ENCODE measurements around the gene MED16. TPM values are rescaled to one million over a fixed set of nuclear protein-coding genes. Genes with fewer than 3 reads are reported as not detected.

The MED16 gene
- total RNA-seq, 4 donors from 2014 or later: 41.7 to 62.3 (median 45.5) TPM

- intact Hi-C loops (cut with DNase I; ENCODE audit: low total_unique reads): no loop called here
- H3K4me3 ChIP-seq (ENCODE audit: low read depth, poor library complexity, severe bottlenecking): no peak overlapping the region
- 19 to 29% methylated on average over 38 to 41 of the region's 48 CpGs for WGBS, 2 donors
- TF ChIP-seq CTCF (IDR thresholded peaks at IDR 0.05) (no peak), POLR2A (IDR thresholded peaks at IDR 0.05) (no peak)
- peak; percentile 69 to 94 for DNase-seq (ENCODE audit: low spot score in 2 of 2)
Measured at GRCh38 chr19:862581-863314, 30.2 kb downstream of the MED16 start.

- no peak overlapping the region for H3K4me3 ChIP-seq (ENCODE audit: low read depth, poor library complexity, severe bottlenecking)
- intact Hi-C loops (cut with DNase I; ENCODE audit: low total_unique reads): loop anchor here (1.0 kb wide), 1 partner anchor 29 kb away; no protein-coding TSS in a partner anchor
- no peak for DNase-seq (ENCODE audit: low spot score in 2 of 2)
- 17 to 18% methylated on average over 27 to 56 of the region's 60 CpGs for WGBS, 2 donors
- no peak for TF ChIP-seq CTCF (IDR thresholded peaks at IDR 0.05)
Measured at GRCh38 chr19:861756-862580, 31.0 kb downstream of the MED16 start.

GRCh38 chr19:861141-861755, 31.7 kb downstream of the MED16 start:
- intact Hi-C loops (cut with DNase I; ENCODE audit: low total_unique reads): loop anchor here (1.0 kb wide), 1 partner anchor 28 kb away; no protein-coding TSS in a partner anchor
- no peak for DNase-seq (ENCODE audit: low spot score in 2 of 2)
- H3K4me3 ChIP-seq (ENCODE audit: low read depth, poor library complexity, severe bottlenecking): no peak overlapping the region

GRCh38 chr19:858868-859843, 33.8 kb downstream of the MED16 start, which contains the start of gene CFD:
CFD (plus strand) TSS chr19:859664; CDS start chr19:859690, 26 bp downstream.
- peak; percentile 73 to 96 for DNase-seq (ENCODE audit: low spot score in 2 of 2)
- whole genome bisulfite sequencing, 2 donors: 24 to 36% methylated on average over 11 to 13 of the region's 24 CpGs
- intact Hi-C loops (cut with DNase I; ENCODE audit: low total_unique reads): loop anchor here (2.0 to 10.0 kb wide), 2 partner anchors 62 to 126 kb away; partner anchors contain the start of gene WDR18
- H3K4me3 ChIP-seq (ENCODE audit: low read depth, poor library complexity, severe bottlenecking): peak within 1 kb of the TSS; percentile 22
- peak in 1 of 2 donors; percentile 63 for TF ChIP-seq POLR2A (IDR thresholded peaks at IDR 0.05)
- no peak for TF ChIP-seq CTCF (IDR thresholded peaks at IDR 0.05)

More at GRCh38 chr19:861141-861755, 31.7 kb downstream of the MED16 start:
- TF ChIP-seq POLR2A (IDR thresholded peaks at IDR 0.05): no peak
- TF ChIP-seq CTCF (IDR thresholded peaks at IDR 0.05): no peak
- 45 to 61% methylated on average over 15 to 29 of the region's 35 CpGs for WGBS, 2 donors

GRCh38 chr19:858284-858683, 34.7 kb downstream of the MED16 start:
- 77 to 85% methylated on average over 9 of the region's 9 CpGs for WGBS, 2 donors
- no peak for DNase-seq (ENCODE audit: low spot score in 2 of 2)
- TF ChIP-seq CTCF (IDR thresholded peaks at IDR 0.05) (no peak), POLR2A (IDR thresholded peaks at IDR 0.05) (no peak)
- intact Hi-C loops (cut with DNase I; ENCODE audit: low total_unique reads): loop anchor here (2.0 to 10.0 kb wide), 2 partner anchors 63 to 127 kb away; partner anchors contain the start of gene WDR18
- H3K4me3 ChIP-seq (ENCODE audit: low read depth, poor library complexity, severe bottlenecking): no peak overlapping the region

All from lower leg skin (tissue), 4 donors.